HL-60 (cell line): ENCODE measurements around the gene IRAK1BP1.

Experiments
- GABPA ChIP-seq: IDR thresholded peaks from 2 replicates; pipeline ENCODE4 v1.6.1; 2012; ENCODE audit warnings: low read depth
- POLR2AphosphoS5 ChIP-seq: IDR thresholded peaks from 2 replicates; pipeline ENCODE4 v1.6.1; 2012; ENCODE audit warnings: low read depth
- TF ChIP-seq, protein P1 (sequence below): IDR thresholded peaks from one replicate; pipeline ENCODE4 v1.5.1; 2011; ENCODE audit warnings: low read length, control low read depth, inconsistent platforms; ENCODE audit not compliant: insufficient read depth

DNA sequence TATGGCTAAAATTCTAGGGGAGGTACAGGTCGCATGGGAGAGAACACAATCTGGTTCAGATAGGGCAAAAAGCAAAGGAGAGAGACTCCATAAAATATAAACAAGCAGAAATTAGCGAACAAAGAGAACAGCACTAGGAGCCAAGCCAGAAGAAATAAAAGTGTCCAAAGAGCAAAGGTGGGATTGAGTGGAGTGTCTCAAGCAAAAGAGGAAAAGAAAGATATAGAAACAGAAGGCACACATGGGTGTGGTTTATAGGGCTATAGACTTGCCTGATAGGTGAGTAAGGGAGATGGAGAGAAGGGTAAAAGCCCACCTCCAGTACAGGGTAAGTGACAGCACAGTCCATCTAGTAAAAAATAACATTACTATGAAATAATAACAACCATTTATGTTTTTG is 36.5 kb upstream of the IRAK1BP1 start:
- TF ChIP-seq, protein P1, sequence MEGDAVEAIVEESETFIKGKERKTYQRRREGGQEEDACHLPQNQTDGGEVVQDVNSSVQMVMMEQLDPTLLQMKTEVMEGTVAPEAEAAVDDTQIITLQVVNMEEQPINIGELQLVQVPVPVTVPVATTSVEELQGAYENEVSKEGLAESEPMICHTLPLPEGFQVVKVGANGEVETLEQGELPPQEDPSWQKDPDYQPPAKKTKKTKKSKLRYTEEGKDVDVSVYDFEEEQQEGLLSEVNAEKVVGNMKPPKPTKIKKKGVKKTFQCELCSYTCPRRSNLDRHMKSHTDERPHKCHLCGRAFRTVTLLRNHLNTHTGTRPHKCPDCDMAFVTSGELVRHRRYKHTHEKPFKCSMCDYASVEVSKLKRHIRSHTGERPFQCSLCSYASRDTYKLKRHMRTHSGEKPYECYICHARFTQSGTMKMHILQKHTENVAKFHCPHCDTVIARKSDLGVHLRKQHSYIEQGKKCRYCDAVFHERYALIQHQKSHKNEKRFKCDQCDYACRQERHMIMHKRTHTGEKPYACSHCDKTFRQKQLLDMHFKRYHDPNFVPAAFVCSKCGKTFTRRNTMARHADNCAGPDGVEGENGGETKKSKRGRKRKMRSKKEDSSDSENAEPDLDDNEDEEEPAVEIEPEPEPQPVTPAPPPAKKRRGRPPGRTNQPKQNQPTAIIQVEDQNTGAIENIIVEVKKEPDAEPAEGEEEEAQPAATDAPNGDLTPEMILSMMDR = no peak
- no peak for TF ChIP-seq POLR2AphosphoS5
- no peak for TF ChIP-seq GABPA
